Endothelial cell of umbilical vein (primary cell): Measurements from ENCODE around the gene ADAMTS17. TPM values are rescaled to one million over a fixed set of nuclear protein-coding genes. Genes with fewer than 3 reads are reported as not detected.

Source experiments
- BruUV-seq: library from RNA; stranded (reverse); fragments of 400-500 nt; replicated peaks from 2 replicates; lab custom pipeline; 2021; lab: Mats Ljungman, UMichigan
- CTCF ChIA-PET: fragments of 300-600, 350-600 bp; sonication (Branson Sonifier 250); formaldehyde crosslinking; loops from one replicate; lab custom pipeline; 2021; ENCODE audit warnings: antibody characterized with exemption, inconsistent platforms; lab: Charles Lee
- POLR2A ChIA-PET: fragments of 300-600, 350-600 bp; sonication (Branson Sonifier 250); formaldehyde crosslinking; loops from one replicate; lab custom pipeline; 2021; ENCODE audit warnings: antibody characterized with exemption, inconsistent platforms; lab: Charles Lee
- DNase-seq: peaks from one replicate; pipeline ENCODE4 v3.0.0-alpha.2; 2011; ENCODE audit warnings: low read depth, low spot score
- FAIRE-seq: peaks from 2 replicates; lab custom pipeline; 2011; peaks lifted over from hg19 to GRCh38; lab: Jason Lieb, UNC
- H2AFZ ChIP-seq: 2 replicates; pipeline ENCODE4 v1.6.0; 2012; ENCODE audit warnings: low read depth, low read length, control low read depth, inconsistent platforms
- H3K27ac ChIP-seq: 2 replicates; pipeline ENCODE4 v1.5.1; 2011; ENCODE audit warnings: low read depth, mild to moderate bottlenecking, control low read depth, low read length, moderate library complexity; ENCODE audit not compliant: insufficient read depth
- H3K27me3 ChIP-seq, 2 experiments: 2 replicates each; pipeline versions ENCODE4 v1.6.0 to v1.6.1; 2011; ENCODE audit warnings: low read length in 2 of 2, mixed read lengths in 1 of 2; ENCODE audit not compliant: control insufficient read depth in 2 of 2, insufficient read depth in 2 of 2
- H3K36me3 ChIP-seq, 2 experiments: 2 replicates in 1 of 2; 3 replicates in 1 of 2; pipeline ENCODE4 v1.5.1; 2011; ENCODE audit warnings: low read length in 2 of 2, mild to moderate bottlenecking in 1 of 2, moderate library complexity in 1 of 2; ENCODE audit not compliant: control insufficient read depth in 2 of 2, insufficient read depth in 2 of 2; ENCODE audit errors: extremely low read depth in 1 of 2
- H3K4me1 ChIP-seq: 3 replicates; pipeline ENCODE4 v1.5.1; 2011; ENCODE audit warnings: mild to moderate bottlenecking, low read length; ENCODE audit not compliant: control insufficient read depth, insufficient read depth; ENCODE audit errors: extremely low read depth
- H3K4me2 ChIP-seq: 2 replicates; pipeline ENCODE4 v1.6.1; 2011; ENCODE audit warnings: low read length, control low read depth, mixed read lengths; ENCODE audit not compliant: insufficient read depth
- H3K4me3 ChIP-seq, 3 experiments: fragments of 200-600 bp in 1 of 3; sonication (generic), shearing (Covaris generic) in 1 of 3; replicated peaks in 1 of 3; 2 replicates each; pipeline ENCODE4 v1.5.1; 2011 to 2016; ENCODE audit warnings: control low read depth in 3 of 3, low read length in 3 of 3, mild to moderate bottlenecking in 2 of 3, inconsistent platforms in 1 of 3, low read depth in 1 of 3, moderate library complexity in 1 of 3; ENCODE audit not compliant: insufficient read depth in 1 of 3
- H3K79me2 ChIP-seq: 2 replicates; pipeline ENCODE4 v1.6.0; 2012; ENCODE audit warnings: low read length, inconsistent platforms; ENCODE audit not compliant: control insufficient read depth, insufficient read depth
- H3K9ac ChIP-seq: replicated peaks from 2 replicates; pipeline ENCODE3; 2011; ENCODE audit warnings: low read length, control low read depth; ENCODE audit not compliant: insufficient read depth; ENCODE audit errors: extremely low read depth
- H3K9me1 ChIP-seq: replicated peaks from 3 replicates; pipeline ENCODE4 v1.6.0; 2011; ENCODE audit warnings: mild to moderate bottlenecking, low read length; ENCODE audit not compliant: control insufficient read depth, insufficient read depth; ENCODE audit errors: extremely low read depth
- H3K9me3 ChIP-seq: replicated peaks from 2 replicates; pipeline ENCODE4 v1.5.1; 2012; ENCODE audit warnings: low read length, inconsistent platforms; ENCODE audit not compliant: control insufficient read depth, insufficient read depth
- H4K20me1 ChIP-seq: replicated peaks from 2 replicates; pipeline ENCODE3; 2011; ENCODE audit warnings: mild to moderate bottlenecking, low read length; ENCODE audit not compliant: control insufficient read depth, insufficient read depth; ENCODE audit errors: extremely low read depth
- CTCF ChIP-seq, 2 donors: IDR thresholded peaks; 1 replicate in 1 of 2; 2 replicates in 1 of 2; pipeline ENCODE4 v1.5.1; 2011; ENCODE audit warnings: low read length in 2 of 2, mild to moderate bottlenecking in 2 of 2, moderate library complexity in 2 of 2, control low read depth in 1 of 2, inconsistent platforms in 1 of 2, low read depth in 1 of 2; ENCODE audit not compliant: insufficient read depth in 1 of 2; ENCODE audit errors: extremely low read depth in 1 of 2
- EZH2 ChIP-seq: IDR thresholded peaks from 2 replicates; pipeline ENCODE4 v1.6.1; 2012; ENCODE audit warnings: borderline replicate concordance, low read depth, mild to moderate bottlenecking, moderate library complexity, low read length, inconsistent platforms; ENCODE audit not compliant: severe bottlenecking
- FOS ChIP-seq: IDR thresholded peaks from 2 replicates; pipeline ENCODE4 v1.6.1; 2011; ENCODE audit warnings: mild to moderate bottlenecking, low read length, moderate library complexity, borderline replicate concordance; ENCODE audit not compliant: insufficient read depth
- GATA2 ChIP-seq: IDR thresholded peaks from 2 replicates; pipeline ENCODE4 v1.7.0; 2011; ENCODE audit warnings: low read depth, mild to moderate bottlenecking, moderate library complexity, mixed read lengths, low read length; ENCODE audit not compliant: insufficient read length, insufficient read depth
- JUN ChIP-seq: IDR thresholded peaks from 2 replicates; pipeline ENCODE4 v1.6.1; 2011; ENCODE audit warnings: borderline replicate concordance, low read depth; ENCODE audit not compliant: insufficient read length, insufficient read depth
- MAX ChIP-seq: IDR thresholded peaks from 2 replicates; pipeline ENCODE4 v1.6.1; 2011; ENCODE audit not compliant: insufficient read depth, insufficient read length
- MYC ChIP-seq: IDR thresholded peaks from one replicate; pipeline ENCODE4 v1.6.1; 2011; ENCODE audit warnings: mild to moderate bottlenecking, low read depth, low read length
- POLR2A ChIP-seq: IDR thresholded peaks from 2 replicates; pipeline ENCODE4 v1.6.1; 2012; ENCODE audit warnings: low read depth, mild to moderate bottlenecking, control low read depth, low read length
- POLR2AphosphoS5 ChIP-seq: IDR thresholded peaks from 2 replicates; pipeline ENCODE4 v1.6.1; 2012; ENCODE audit warnings: low read depth, mild to moderate bottlenecking, control low read depth, low read length, moderate library complexity; ENCODE audit not compliant: insufficient read depth
- dilution Hi-C: fragments of 300-500 bp; cut with MboI; formaldehyde crosslinking; loops from one replicate; pipeline ENCODE4 v1.15.0; 2019; ENCODE audit warnings: low sequenced_read_pairs; ENCODE audit not compliant: extremely low pct_ligation_motif_present
- intact Hi-C: fragments of 100-400 bp; cut with micrococcal nuclease; formaldehyde crosslinking; loops from one replicate; pipeline ENCODE4 v1.10.0; 2022
- polyA plus RNA-seq, 4 experiments: library from polyadenylated mRNA; depleted of rRNA in 3 of 4; stranded (reverse) in 3 of 4; unstranded in 1 of 4; fragments of >200 nt; gene quantifications; 2 replicates each; pipeline versions ENCODE4 v1.2.1 to v1.2.3, GENCODE V29; 2011 to 2012; ENCODE audit warnings: missing spikeins in 1 of 4
- total RNA-seq: library from RNA; stranded (reverse); gene quantifications from 2 replicates; pipeline ENCODE4 v1.2.3, GENCODE V29; 2021

Gene ADAMTS17
- total and polyA plus RNA-seq, 2 donors (not counting 3 experiments of a cell fraction or from before 2014, with no cell fraction given), result 0.12 TPM; not detected in 1

GRCh38 chr15:100215031-100215842 lies 126.5 kb downstream of the ADAMTS17 start:
- dilution Hi-C loops, result no loop called here
- POLR2A ChIA-PET, result no interaction called here

More at GRCh38 chr15:100215031-100215842, 126.5 kb downstream of the ADAMTS17 start:
- Histone ChIP-seq H3K4me3 (no peak overlapping the region), H2AFZ (no peak overlapping the region), H3K9me1 (no peaks in the 10 kb centered on the region), H3K36me3 (no peaks in the 10 kb centered on the region), H4K20me1 (no peaks in the 10 kb centered on the region), H3K9ac (no peak overlapping the region), H3K4me2 (no peak overlapping the region), H3K4me1 (no peaks in the 10 kb centered on the region), H3K27me3 (no peaks in the 10 kb centered on the region), H3K9me3 (no peaks in the 10 kb centered on the region), H3K27ac (no peak overlapping the region), H3K79me2 (no peaks in the 10 kb centered on the region)
- intact Hi-C loops, result no loop called here
- TF ChIP-seq FOS, result no peak
- no peak for TF ChIP-seq CTCF (IDR thresholded peaks at IDR 0.05; ENCODE audit: extremely low read depth in 1 of 2, insufficient read depth in 1 of 2, low read depth in 1 of 2, low read length in 2 of 2)
- TF ChIP-seq EZH2, result no peak
- no peak for TF ChIP-seq POLR2AphosphoS5
- no peak for TF ChIP-seq GATA2
- TF ChIP-seq JUN, result no peak
- no peak for TF ChIP-seq MYC
- no peak for TF ChIP-seq POLR2A
- no peak for TF ChIP-seq MAX
- no TSS peak for BruUV-seq
- FAIRE-seq, result no peak
- CTCF ChIA-PET, result no interaction called here
- DNase-seq, result no peak
